Stimulated activated CD8-positive, alpha-beta memory T cell treated with anti-CD3 and anti-CD28 coated beads, Interleukin-15, amount 100 ng/mL, for 24 hours (primary cell): Measurements from ENCODE around the gene ANKRD31.
"Not testable (repeated sequence)": the region's sequence is repeated elsewhere in the genome, so short reads cannot be mapped to it uniquely, and the experiment has no call there.

ENCODE experiments used
- DNase-seq: peaks from one replicate; pipeline ENCODE4 v3.0.0-alpha.2; 2020; ENCODE audit warnings: low read depth

The ANKRD31 gene

GRCh38 chr5:75234251-75234650, 2.4 kb downstream of the ANKRD31 start:
- no peak for DNase-seq

GRCh38 chr5:75226916-75227315, 9.8 kb downstream of the ANKRD31 start:
- DNase-seq = no peak

- DNase-seq = no peak
These were observed 11.2 kb downstream of the ANKRD31 start for GRCh38 chr5:75225506-75225905.

GRCh38 chr5:75220787-75221186, 15.9 kb downstream of the ANKRD31 start:
- not testable (repeated sequence) for DNase-seq

GRCh38 chr5:75214928-75215327, 21.8 kb downstream of the ANKRD31 start:
- no peak for DNase-seq

- no peak for DNase-seq
These were observed 22.3 kb downstream of the ANKRD31 start for GRCh38 chr5:75214409-75214808.

GRCh38 chr5:75203604-75204003, 33.1 kb downstream of the ANKRD31 start:
- DNase-seq = no peak

GRCh38 chr5:75202935-75203334, 33.7 kb downstream of the ANKRD31 start:
- DNase-seq = no peak

GRCh38 chr5:75200776-75201175, 35.9 kb downstream of the ANKRD31 start:
- no peak for DNase-seq

- DNase-seq = no peak
These were observed 36.7 kb downstream of the ANKRD31 start for GRCh38 chr5:75199946-75200345.

GRCh38 chr5:75199071-75199470, 37.6 kb downstream of the ANKRD31 start:
- DNase-seq = no peak

GRCh38 chr5:75197745-75198144, 38.9 kb downstream of the ANKRD31 start:
- DNase-seq = no peak

GRCh38 chr5:75192804-75193203, 43.9 kb downstream of the ANKRD31 start:
- DNase-seq = no peak

GRCh38 chr5:75192264-75192663, 44.4 kb downstream of the ANKRD31 start:
- no peak for DNase-seq

- DNase-seq = no peak
These were observed 46.5 kb downstream of the ANKRD31 start for GRCh38 chr5:75190227-75190626.

GRCh38 chr5:75189353-75189752, 47.3 kb downstream of the ANKRD31 start:
- DNase-seq = no peak

GRCh38 chr5:75185763-75186162, 50.9 kb downstream of the ANKRD31 start:
- DNase-seq = no peak

- not testable (repeated sequence) for DNase-seq
These were observed 60.7 kb downstream of the ANKRD31 start for GRCh38 chr5:75176009-75176408.

- not testable (repeated sequence) for DNase-seq
These were observed 61.8 kb downstream of the ANKRD31 start for GRCh38 chr5:75174872-75175271.

- no peak for DNase-seq
These were observed 67.2 kb downstream of the ANKRD31 start for GRCh38 chr5:75169516-75169915.

- no peak for DNase-seq
These were observed 68.5 kb downstream of the ANKRD31 start for GRCh38 chr5:75168026-75168735.

- DNase-seq = no peak
These were observed 69.3 kb downstream of the ANKRD31 start for GRCh38 chr5:75167345-75167744.

- DNase-seq = not testable (repeated sequence)
These were observed 75.2 kb downstream of the ANKRD31 start for GRCh38 chr5:75161508-75161907.

GRCh38 chr5:75156585-75156984, 80.1 kb downstream of the ANKRD31 start:
- no peak for DNase-seq
